C4-2B (cell line): ENCODE results near the gene SAMD7.

Experiments used
- H3K27ac ChIP-seq: fragments of 450-650 bp; 2 replicates; pipeline ENCODE4 v1.5.1; 2017
- ZFX ChIP-seq: fragments of 450-650 bp; IDR thresholded peaks from 2 replicates; pipeline ENCODE4 v1.6.1; 2017
- TF ChIP-seq, protein P1 (sequence below): fragments of 450-650 bp; conservative IDR thresholded peaks from 2 replicates; pipeline ENCODE4 v1.5.1; 2017; ENCODE audit warnings: mild to moderate bottlenecking

The SAMD7 gene

DNA sequence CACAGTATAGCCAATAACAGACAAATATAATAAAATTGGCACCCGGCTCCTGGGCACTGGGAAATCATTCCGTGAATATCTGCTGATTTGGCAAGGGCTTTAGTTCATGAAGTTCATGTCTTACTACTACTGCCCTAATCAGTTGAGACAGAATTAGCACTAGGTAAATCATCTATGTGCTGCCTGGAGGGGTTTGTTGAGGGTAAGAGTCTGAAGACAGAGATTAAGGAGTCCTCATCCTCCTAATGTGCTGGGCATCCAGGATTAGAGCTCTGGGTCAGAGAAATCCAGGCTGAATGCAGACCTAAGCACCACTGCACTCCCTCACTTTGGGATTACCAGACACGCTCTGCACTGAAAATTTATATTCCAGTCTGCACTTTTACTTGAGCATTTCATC is 2.0 kb downstream of the SAMD7 start:
- TF ChIP-seq ZFX = no peak
- TF ChIP-seq, protein P1, sequence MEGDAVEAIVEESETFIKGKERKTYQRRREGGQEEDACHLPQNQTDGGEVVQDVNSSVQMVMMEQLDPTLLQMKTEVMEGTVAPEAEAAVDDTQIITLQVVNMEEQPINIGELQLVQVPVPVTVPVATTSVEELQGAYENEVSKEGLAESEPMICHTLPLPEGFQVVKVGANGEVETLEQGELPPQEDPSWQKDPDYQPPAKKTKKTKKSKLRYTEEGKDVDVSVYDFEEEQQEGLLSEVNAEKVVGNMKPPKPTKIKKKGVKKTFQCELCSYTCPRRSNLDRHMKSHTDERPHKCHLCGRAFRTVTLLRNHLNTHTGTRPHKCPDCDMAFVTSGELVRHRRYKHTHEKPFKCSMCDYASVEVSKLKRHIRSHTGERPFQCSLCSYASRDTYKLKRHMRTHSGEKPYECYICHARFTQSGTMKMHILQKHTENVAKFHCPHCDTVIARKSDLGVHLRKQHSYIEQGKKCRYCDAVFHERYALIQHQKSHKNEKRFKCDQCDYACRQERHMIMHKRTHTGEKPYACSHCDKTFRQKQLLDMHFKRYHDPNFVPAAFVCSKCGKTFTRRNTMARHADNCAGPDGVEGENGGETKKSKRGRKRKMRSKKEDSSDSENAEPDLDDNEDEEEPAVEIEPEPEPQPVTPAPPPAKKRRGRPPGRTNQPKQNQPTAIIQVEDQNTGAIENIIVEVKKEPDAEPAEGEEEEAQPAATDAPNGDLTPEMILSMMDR = no peak
- H3K27ac ChIP-seq = no peak overlapping the region

DNA sequence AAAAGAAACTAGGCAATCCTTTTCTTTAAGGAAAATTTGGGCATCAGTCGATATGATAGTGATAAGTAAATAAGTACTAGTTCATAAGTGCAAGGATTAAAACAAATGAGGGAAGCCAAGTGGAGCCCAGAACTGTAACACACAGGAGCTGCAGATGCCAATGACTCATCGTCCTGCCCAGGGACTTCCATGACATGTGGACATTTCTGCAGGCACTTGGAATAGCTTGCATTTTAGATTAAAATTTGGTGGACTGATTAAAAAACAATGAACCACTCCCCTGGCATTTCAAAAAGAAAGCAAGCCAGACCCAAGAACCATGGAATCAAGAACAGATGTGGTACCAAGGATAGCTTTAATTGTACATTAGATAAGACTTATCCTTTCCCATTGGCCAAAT is 2.9 kb downstream of the SAMD7 start:
- no peak for TF ChIP-seq ZFX
- TF ChIP-seq, protein P1 = no peak

GRCh38 chr3:169923189-169923588 is 11.8 kb downstream of the SAMD7 start:
- TF ChIP-seq, protein P1 = no peak
- no peak for TF ChIP-seq ZFX

More for the DNA sequence above, 2.9 kb downstream of the SAMD7 start:
- no peak overlapping the region for H3K27ac ChIP-seq

GRCh38 chr3:169923831-169924230 is 12.5 kb downstream of the SAMD7 start:
- TF ChIP-seq ZFX = no peak
- TF ChIP-seq, protein P1 = no peak
- H3K27ac ChIP-seq = no peak overlapping the region

More at GRCh38 chr3:169923189-169923588, 11.8 kb downstream of the SAMD7 start:
- H3K27ac ChIP-seq = no peak overlapping the region

DNA sequence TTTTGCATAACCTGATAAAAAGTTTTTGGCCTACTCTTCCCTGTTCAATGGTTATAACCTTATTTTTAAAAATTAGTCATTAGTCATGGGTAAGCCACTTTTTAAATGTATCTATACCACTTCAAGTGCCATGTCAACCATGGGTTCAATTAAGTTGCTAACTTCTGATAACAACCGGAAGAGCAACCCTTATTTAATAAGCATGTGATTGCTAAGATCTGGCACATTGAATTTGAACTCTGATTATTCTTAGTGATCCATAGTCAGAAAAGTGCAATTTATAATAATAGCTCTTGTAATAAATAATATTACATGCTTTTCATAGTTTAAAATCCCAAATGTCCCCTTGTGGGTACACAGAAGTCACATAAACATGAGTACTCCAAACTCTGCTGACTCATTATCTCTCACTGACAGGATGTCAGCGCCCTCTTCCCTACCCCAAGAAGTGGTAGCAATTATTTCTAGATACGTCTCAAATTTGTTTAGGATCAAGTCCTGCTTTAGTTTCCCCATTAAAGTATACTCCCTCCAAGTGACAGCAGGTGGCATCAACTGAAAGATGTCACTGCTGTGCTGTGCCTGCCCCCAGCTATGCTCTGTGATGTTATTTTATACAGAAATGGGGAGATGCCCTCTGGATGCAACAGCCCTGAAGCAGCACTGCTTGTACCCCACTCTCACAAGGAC is 18.6 kb downstream of the SAMD7 start:
- TF ChIP-seq, protein P1 = peak; percentile 32
- no peak for TF ChIP-seq ZFX
- H3K27ac ChIP-seq = no peak overlapping the region

- TF ChIP-seq, protein P1 = no peak
- TF ChIP-seq ZFX = no peak
Measured at GRCh38 chr3:169930843-169931242, 19.5 kb downstream of the SAMD7 start.

DNA sequence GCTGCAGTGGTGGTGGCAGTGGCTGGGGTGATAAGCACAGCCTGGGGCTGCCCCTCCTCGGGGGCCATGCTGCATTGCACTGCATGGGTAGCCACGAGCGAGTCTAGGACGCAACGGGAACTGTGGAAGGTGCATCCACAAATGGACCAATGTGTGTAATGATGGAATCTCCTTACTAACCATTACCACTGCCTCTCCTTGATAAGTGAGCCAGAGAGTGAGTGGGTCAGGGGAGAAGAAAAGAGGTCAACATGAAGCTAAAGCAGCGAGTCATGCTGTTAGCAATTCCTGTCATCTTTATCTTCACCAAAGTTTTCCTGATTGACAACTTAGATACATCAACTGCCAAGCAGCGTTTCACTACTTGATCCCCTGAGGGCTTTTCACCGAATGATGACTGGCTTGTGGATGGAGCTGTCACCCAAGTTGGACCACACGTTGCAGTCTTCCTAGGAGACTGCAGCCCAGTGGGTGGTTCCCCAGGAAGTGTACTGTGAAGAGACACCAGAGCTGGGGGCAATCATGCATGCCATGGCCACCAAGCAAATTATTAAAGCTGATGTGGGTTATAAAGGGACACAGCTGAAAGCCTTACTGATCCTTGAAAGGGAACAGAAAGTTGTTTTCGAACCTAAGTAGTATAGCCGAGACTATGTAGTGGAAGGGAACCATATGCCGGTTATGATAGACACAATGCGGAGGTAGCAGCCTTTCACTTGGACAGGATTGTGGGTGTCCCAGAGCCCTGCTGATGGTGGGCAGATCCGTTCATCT is 20.6 kb downstream of the SAMD7 start:
- no peak overlapping the region for H3K27ac ChIP-seq
- TF ChIP-seq ZFX = no peak
- TF ChIP-seq, protein P1 = no peak

More at GRCh38 chr3:169930843-169931242, 19.5 kb downstream of the SAMD7 start:
- H3K27ac ChIP-seq = no peak overlapping the region
